GM19193 (cell line): ENCODE data around the gene RBBP8.

ENCODE experiments used
- POLR2A ChIP-seq: IDR thresholded peaks from 4 replicates; pipeline ENCODE4 v1.6.1; 2011; ENCODE audit not compliant: insufficient read depth, insufficient read length; ENCODE audit errors: extremely low read depth

RBBP8 gene

GRCh38 chr18:22974707-22975106 is 41.6 kb downstream of the RBBP8 start:
- no peak for TF ChIP-seq POLR2A

DNA sequence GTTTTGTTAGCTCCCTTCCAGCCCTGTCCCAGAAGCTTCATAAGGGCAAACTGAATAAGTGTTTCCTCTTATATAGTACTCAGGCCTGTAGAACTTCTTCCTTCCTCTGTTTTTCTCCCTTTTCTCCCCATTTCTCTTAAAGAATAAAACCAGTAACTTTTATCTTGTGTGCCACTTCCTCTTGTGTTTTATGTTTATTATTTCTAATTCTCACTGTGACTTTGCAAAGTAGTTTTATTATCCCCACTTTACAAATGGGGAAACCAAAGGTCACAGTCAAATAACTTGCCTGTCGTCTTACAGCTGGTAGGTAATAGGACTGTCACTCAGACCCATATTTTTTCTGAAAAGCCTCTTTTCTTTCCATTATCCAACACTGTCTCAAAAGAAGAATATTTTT is 42.4 kb downstream of the RBBP8 start:
- no peak for TF ChIP-seq POLR2A

- TF ChIP-seq POLR2A = no peak
Measured at GRCh38 chr18:22977847-22978701, 44.9 kb downstream of the RBBP8 start.

- no peak for TF ChIP-seq POLR2A
Measured at GRCh38 chr18:22980394-22980793, 47.3 kb downstream of the RBBP8 start.

GRCh38 chr18:22981274-22982133 is 48.4 kb downstream of the RBBP8 start:
- no peak for TF ChIP-seq POLR2A

DNA sequence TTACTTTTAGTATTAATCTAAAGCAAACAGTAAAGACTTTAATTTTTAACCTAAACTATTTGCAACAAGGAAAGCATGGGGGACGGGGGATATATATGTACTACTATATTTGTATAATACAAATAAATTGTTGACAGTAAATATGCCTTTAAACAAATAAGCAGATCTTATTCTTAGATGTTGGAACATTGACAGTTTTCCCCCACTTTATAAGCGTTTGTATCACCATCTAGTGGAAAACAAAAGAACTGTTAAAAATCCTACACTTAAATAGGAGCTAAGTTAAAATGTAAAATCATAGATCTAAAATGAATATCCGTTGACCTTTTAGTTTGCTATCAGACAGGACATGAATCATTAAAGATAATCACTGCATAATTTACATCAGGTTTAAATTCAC is 50.0 kb downstream of the RBBP8 start:
- TF ChIP-seq POLR2A = no peak

DNA sequence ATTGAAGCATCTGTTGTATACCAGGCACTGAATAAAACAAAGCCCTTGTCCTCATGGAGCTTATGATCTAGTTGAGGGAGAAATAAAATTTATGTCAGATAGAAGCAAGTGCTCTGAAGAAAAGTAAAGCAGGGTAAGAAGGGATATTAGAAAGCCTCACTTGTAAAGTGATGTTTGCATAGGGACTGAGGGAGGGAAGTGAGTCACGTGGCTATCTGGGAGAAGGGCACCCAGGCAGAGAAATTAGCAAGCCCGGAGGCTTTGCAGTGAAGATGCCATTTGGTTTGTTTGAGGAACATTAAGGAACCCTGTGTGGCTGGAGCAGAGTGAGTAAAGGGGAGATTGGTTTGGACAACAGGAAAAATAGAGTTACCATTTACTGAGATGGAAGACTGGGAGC is 52.1 kb downstream of the RBBP8 start:
- no peak for TF ChIP-seq POLR2A

GRCh38 chr18:22987547-22988189 is 54.5 kb downstream of the RBBP8 start:
- no peak for TF ChIP-seq POLR2A

DNA sequence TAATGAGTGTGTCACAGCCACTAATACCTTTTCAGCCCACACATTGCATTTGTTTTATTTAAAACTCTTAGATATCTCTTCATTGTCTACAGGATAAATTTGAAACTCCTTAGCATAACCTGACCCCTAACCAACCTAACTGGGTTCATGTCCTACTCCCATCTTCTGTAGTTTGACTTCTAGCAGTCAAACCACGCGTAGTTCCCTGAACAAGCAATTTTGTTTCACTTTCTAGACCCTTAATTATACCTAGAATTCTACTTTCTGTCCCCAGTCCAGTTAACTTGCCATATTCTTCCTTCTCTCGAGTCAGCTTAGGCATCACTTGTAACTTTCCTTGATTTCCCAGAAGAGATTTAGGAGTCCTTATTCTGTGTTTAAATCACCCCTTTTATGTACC is 55.1 kb downstream of the RBBP8 start:
- no peak for TF ChIP-seq POLR2A

DNA sequence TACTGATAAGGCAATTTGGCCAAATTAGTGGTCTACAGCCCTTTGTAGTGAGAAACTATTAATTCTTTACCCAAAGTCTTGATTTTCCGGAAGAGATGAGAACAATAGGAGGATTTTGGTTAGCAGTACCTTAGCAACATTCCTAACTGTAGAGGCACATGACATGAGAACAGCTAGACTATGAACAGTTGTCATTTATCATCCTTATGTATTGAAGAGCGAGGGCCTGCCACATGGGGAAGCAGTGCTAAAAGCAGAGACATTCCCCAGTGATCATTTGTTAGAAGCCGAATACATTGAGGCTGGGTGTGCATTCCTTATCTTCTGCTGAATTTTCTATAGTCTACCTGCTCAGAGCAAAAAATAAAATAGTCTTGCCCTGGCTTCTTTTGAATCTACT is 65.2 kb downstream of the RBBP8 start:
- no peak for TF ChIP-seq POLR2A

DNA sequence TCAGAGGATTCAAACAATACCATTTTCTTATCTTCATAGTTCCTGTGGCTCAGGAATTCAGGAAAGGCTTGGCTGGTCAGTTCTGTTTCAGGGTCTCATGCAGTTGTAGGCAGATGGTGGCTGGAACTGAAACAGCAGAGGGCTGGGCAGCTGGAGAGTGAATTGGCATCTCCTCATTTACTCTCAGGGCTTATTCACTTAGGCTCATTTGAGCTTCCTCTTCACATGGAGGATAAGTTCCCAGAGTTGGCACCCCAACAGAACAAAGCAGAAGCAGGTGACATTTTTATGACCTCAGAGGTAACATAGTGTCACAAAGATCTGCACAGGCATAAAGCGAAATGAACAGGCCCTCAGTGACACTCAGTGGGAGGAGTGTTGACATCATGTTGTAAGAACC is 66.1 kb downstream of the RBBP8 start:
- no peak for TF ChIP-seq POLR2A

GRCh38 chr18:22999647-23000046 is 66.5 kb downstream of the RBBP8 start:
- no peak for TF ChIP-seq POLR2A

GRCh38 chr18:23003289-23003688 is 70.2 kb downstream of the RBBP8 start:
- no peak for TF ChIP-seq POLR2A

DNA sequence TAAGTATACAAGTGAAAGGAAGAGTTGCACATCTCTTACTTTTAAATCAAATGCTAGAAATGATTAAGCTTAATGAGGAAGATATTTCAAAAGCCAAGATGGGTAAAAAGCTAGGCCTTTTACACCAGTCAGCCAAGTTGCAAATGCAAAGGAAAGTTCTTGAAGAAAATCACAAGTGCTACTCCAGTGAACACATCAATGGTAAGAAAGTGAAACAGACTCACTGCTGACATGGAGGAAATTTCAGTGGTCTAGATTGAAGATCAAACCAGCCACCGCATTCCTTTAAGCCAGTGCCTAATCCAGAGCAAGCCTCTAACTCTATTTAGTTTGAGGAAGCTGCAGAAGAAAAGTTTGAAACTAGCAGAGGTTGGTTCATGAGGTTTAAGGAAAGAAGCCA is 79.1 kb downstream of the RBBP8 start:
- TF ChIP-seq POLR2A = no peak

GRCh38 chr18:23020555-23021294 is 87.6 kb downstream of the RBBP8 start:
- no peak for TF ChIP-seq POLR2A
